HG03103 (cell line): ENCODE data around the gene POLR1D.

Experiments
- ATAC-seq: cut with Tn5 transposase; IDR thresholded peaks from one replicate; pipeline ENCODE4 v1.9.1; 2021; ENCODE audit warnings: low read depth; ENCODE audit not compliant: unreplicated experiment

The POLR1D gene

GRCh38 chr13:27637289-27637626 is 15.6 kb downstream of the POLR1D start:
- no peak for ATAC-seq

DNA sequence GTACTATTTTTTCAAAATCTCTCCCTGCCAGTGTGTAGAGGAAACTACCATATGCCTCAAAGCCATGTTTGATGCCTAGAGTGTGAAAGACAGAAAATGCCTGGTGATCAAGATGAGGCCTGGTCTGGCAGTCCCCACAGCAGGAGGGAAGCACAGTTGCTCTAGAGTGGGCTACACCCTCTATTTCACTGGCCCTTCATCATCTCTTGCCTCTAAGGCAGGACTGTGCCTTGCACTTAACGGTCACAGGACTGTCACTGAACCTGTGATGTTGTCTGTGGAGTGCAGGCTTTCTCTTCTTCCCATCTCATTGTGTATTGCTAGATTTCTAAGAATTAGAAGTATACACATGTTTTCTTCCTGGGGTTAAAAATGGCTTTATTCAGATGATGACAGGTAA is 16.3 kb downstream of the POLR1D start:
- no peak for ATAC-seq

DNA sequence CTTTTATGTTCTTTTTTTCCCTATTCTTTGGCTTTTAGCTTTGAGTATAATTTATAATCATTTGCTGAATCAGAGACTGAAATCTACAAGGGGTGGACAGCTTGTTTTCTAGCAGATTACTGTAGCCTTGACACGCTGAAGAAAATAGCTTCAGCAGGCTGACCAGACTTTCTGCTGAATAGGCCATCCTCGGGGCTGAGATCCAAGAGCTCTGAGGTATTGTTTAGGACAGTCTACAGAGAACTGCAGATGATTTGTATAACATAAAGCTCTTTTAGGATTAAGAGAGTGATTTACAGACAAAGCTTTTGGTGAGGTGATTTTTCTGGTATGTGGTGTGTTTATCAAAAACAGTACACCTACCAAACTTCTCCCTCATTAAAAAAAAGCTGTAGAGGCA is 16.8 kb downstream of the POLR1D start:
- no peak for ATAC-seq

GRCh38 chr13:27639186-27639585 is 17.5 kb downstream of the POLR1D start:
- ATAC-seq = no peak

DNA sequence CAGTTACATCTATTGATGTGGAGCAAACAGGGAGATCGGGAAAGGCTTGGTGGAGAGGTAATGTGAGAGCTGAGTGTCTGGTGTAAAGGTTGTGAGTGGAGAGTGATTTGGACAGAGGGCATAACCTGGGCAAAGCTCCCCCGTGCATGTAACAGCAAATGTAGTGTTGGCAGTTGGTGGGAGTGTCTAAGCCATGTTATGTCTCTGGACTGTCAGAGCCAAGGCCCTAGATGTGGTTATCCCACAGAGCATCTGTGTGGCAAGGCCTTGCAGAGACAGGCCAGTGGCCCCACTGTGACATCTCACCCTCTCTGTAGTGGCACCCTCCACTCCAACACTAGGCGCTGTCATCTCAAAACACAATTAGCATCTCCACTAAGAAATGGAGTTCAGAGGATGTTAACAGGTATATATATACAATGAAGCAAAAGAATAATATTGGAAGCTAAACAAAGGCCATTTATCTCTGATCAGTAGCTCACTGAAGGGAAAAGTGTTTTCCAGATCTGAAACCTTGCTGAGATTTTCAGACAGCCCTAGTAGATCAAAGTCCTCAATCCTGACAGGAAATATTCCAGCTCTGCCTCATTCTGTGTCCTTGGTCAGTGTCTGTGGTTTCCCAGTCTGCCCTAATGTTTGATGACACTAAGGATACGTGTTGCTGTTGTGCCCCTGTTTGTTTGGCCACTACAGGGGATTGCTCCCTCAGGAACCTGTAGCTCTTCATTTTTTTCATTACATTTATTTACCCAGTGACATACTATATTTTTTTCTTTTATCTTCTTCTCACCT is 20.2 kb downstream of the POLR1D start:
- no peak for ATAC-seq

DNA sequence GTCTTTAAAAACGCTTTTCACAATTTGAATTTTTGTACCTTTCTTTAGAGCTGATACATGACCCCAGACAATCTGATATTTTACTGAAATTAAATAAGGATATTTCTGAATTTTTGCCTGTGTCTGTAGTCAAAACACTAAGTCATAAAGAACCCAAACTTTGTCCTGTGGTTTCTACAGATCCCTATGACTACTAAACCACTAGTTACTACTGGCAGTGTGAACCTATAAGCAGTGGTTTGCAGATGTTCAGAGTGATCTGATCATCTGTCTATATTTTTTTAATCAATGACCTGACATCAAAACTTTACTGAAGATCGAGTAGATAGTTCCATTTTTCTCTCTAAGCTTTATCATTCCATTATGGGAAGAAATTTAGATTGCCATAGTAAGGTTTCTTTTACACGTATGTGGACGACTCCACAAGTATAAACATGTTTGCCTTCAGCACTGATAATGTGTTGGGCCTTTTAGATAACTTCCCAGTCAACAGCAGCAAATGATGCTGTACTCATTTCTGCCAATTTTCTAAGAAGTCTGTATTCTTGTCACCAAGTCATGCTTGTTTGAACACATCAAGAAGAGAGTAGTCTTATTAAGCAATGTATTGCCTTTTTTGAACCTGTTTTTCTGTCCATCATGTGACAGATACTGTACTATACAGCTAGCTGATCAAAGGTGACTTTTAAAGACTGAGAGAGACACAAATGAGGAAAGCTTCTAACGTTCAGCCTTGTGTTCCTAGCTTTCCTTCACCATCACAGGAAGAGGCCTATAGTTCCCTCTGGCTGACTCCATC is 21.8 kb downstream of the POLR1D start:
- ATAC-seq = no peak

DNA sequence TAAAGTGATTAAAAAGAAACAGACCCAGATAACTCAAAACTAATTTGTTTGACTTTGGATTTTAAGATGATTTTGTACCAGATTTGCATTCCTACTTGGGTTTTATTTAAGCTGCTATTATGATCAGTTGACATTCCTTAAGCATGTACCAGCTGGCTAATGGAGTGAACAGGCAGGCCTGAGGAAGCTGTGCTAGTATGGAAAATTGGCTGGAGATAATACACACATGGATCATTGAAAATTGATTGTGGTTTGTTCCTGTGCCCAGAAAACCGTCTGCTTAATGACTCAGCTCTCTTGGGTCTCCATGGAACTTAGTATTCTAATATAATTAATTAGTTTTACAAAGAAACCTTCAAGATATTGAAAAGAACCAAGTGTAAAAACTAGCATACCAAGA is 22.6 kb downstream of the POLR1D start:
- ATAC-seq = no peak

DNA sequence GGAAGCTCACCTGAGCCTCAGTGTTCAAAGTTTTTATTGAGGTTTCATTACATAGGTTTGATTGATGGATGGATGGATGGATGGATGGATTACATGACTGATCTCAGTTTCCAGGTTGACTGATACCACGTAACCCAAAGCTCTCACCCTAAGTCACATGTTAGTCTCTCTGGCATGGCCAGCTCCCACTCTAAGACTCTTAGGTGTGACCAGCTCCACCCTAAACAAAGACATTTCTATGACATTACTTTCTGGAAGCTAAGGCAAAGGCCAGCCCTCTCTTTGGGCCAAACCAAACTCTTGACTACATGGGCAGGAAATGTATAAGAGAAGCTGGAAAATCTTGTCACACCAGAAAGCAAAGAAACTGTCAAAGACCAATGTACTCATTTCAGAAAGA is 28.6 kb downstream of the POLR1D start:
- ATAC-seq = no peak

DNA sequence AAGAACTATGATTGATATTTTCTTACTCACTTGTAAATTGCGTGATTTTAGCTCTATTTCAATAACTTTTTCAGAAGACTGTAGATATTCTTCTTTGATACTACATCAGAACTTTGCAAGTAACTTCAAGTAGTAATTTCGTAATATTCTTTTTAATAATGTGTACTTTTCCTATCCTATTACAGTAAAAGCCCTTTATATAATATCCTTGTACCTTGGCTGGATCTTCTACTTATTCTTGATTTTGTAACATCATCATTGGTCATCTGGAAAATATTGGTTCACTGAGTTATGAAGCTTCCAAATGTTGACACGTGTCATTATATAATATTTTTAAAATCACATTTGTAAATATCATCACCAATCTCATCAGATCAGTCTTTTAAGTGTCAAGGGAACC is 32.4 kb downstream of the POLR1D start:
- ATAC-seq = no peak

GRCh38 chr13:27654816-27655215 is 33.1 kb downstream of the POLR1D start:
- no peak for ATAC-seq

DNA sequence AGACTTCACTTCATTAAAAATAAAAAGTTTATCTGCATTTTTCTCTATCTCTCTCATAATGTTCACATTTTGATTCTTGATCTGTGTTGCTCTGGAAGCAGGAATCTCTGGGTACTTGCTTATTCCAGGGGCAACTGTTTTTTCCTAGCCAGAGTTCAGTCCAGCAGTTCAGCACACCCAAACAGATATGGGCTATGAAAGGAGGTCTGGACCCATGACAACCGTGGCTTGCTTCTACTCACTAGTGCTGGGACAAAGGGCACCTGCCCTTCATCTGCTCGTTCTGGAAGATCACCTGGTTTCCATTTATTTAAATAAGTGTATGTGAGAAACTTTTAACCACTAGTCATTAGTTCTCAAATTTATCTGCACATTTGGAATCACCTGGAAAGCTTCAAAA is 36.0 kb downstream of the POLR1D start:
- no peak for ATAC-seq

GRCh38 chr13:27658546-27658945 is 36.9 kb downstream of the POLR1D start:
- no peak for ATAC-seq

DNA sequence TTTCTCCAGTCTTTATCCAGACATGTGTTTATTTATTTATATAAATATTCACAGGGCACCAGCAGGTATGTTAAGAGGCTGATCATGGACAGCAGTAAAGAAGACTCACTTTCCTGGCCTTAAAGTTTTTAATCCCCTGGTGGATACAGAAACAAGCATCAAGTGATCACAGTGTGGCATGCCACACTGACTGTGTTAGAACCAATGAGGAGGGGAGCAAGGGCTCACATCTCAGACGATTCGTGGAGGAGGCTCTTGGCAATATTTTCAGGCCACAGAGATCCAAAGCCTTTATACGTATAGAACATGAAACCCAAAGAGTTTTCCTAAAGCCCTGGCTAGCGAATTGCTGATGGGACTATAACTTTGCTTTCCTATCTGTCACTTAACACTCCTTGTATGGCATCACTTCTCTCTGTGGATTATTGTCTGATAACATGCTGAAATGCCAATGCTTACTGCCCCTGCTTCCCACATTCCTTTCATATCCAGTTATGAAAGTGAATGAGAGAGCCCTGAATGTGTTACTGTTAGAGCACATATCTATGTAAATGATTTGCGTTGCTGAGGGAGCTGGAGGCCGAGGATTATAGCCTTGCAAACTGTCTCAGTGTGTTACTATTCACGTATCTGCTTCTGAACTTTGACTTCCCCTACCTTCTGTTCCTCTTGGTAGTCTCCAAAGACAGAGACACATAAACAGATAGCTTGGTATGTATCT is 37.6 kb downstream of the POLR1D start:
- no peak for ATAC-seq

DNA sequence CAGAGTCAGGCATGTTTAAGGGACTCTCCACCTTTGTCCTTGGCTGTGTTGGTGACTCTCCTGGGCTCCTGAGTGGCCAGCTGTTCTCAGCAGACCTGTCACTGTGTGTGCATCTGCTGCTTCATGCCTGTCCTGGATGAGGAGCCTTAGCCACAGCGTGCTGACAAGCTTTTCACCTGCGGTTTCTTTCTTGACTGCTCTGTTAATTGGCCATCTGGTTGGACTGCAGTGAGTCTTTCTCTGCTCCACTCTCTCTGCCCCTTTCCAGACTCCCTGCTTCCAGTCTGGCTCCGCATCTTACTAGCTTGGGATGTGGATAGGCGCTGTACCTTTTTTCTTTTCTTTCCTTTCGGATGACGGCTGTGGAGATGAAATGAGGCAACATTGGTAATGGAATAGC is 38.8 kb downstream of the POLR1D start:
- no peak for ATAC-seq

DNA sequence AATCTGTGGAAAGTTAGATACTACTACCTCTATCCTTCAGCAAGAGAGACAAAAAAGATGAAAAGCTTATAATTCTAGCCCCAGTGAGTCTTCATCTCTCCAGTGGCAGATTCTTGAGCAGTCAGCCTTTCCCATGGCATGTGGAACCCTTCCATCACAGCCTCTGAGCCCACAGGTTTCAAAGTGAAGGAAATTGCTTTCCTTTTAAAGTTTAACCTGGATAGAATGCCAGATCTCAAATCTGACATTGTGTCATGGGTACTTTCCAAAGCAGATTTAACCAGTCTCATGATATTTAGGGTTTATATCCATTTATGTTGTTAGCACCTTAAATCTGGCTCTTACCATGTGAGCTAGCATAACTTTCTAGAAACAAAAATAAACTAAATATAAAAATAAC is 39.3 kb downstream of the POLR1D start:
- ATAC-seq = no peak

GRCh38 chr13:27662738-27663470 is 41.2 kb downstream of the POLR1D start:
- ATAC-seq = no peak

DNA sequence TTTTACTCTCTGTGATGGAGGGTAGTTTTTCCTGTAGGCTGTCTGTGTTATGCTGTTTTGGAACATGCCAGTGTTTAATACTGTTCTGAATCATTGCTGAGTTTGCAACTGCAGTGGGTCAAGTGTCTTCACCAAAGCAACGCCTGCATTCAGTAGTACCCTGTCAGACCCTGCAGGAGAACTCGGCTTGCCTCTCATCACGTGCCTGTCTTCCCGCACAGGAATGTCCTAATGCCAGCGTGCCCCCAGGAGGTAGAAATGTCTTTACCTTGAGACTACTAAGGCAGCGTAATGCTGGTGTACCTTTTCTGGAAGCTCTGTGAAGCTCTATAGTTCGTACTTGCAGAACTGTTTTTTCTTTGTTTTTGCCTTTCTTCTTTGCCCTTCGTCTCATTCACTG is 42.3 kb downstream of the POLR1D start:
- ATAC-seq = no peak

GRCh38 chr13:27665333-27665732 is 43.6 kb downstream of the POLR1D start:
- ATAC-seq = no peak

DNA sequence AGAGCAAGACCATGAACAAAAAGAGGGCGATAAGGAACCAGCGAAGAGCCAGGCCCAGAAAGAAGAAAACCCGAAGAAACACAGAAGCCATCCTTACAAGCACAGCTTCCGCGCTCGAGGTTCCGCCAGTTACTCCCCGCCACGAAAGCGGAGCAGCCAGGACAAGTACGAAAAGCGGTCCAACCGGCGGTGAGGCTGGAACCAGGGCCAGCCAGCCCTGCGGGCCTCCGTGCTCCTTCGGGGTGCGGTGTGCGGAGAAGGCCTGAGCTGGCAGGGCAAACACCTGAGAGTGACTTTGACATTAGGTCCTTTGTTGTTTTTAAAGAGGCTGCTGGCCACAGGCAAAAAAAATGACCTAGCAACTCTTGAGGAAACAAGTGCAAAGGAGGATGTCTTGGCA is 44.1 kb downstream of the POLR1D start:
- ATAC-seq = no peak

- no peak for ATAC-seq
Observed at GRCh38 chr13:27666951-27667350, 45.3 kb downstream of the POLR1D start.

- ATAC-seq = no peak
Observed at GRCh38 chr13:27667946-27668345, 46.3 kb downstream of the POLR1D start.
